Stomach smooth muscle (tissue), 2 donors: Measurements from ENCODE around the gene CACNA1A.
"Not testable (repeated sequence)": the region's sequence is repeated elsewhere in the genome, so short reads cannot be mapped to it uniquely, and the experiment has no call there.

Experiments
- H3K27ac ChIP-seq: one replicate; pipeline ENCODE4 v1.7.0; 2013; ENCODE audit warnings: mild to moderate bottlenecking, low read length, inconsistent platforms
- H3K27me3 ChIP-seq, 2 donors: one replicate each; pipeline ENCODE4 v1.7.0; 2013; ENCODE audit warnings: low read length in 2 of 2; ENCODE audit not compliant: insufficient read depth in 2 of 2, control insufficient read depth in 1 of 2
- H3K36me3 ChIP-seq, 2 donors: one replicate each; pipeline ENCODE4 v1.7.0; 2013; ENCODE audit warnings: low read length in 2 of 2; ENCODE audit not compliant: control insufficient read depth in 2 of 2, insufficient read depth in 2 of 2
- H3K4me1 ChIP-seq: one replicate; pipeline ENCODE4 v1.7.0; 2013; ENCODE audit warnings: low read length; ENCODE audit not compliant: control insufficient read depth, insufficient read depth
- H3K4me3 ChIP-seq, 2 donors: one replicate each; pipeline ENCODE4 v1.7.0; 2013; ENCODE audit warnings: low read length in 2 of 2
- H3K9ac ChIP-seq, 2 donors: one replicate each; pipeline ENCODE4 v1.7.0; 2013; ENCODE audit warnings: low read length in 2 of 2, mild to moderate bottlenecking in 1 of 2
- H3K9me3 ChIP-seq, 2 donors: one replicate each; pipeline ENCODE4 v1.7.0; 2013; ENCODE audit warnings: low read length in 2 of 2; ENCODE audit not compliant: control insufficient read depth in 2 of 2
- donor health status: healthy.
- donor health status: Pancreatic carcinoma.

CACNA1A gene

GRCh38 chr19:13256398-13256797, 249.9 kb downstream of the CACNA1A start:
- H3K27ac ChIP-seq, H3K36me3 ChIP-seq, H3K9me3 ChIP-seq, H3K4me1 ChIP-seq, H3K4me3 ChIP-seq, H3K9ac ChIP-seq, H3K27me3 ChIP-seq: not testable (repeated sequence)

DNA sequence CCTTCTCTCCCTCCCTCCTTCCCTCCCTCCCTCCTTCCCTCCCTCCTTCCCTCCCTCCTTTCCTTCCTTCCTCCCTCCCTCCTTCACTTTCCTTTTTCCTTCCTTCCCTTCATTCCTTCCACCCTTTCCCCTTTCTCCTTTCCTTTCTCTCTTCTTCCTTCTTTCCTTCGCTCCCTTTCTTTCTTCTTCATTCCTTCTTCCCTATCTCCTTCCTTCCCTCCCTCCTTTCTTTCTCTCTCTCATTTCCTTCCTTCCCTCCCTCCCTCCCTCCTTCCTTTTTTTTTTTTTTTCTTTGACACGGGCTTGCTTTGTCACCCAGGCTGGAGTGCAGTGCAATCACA, 250.6 kb downstream of the CACNA1A start:
- no peaks in the 10 kb centered on the region for H3K4me1 ChIP-seq
- no peak overlapping the region for H3K27ac ChIP-seq
- no peaks in the 10 kb centered on the region for H3K36me3 ChIP-seq
- peaks cover 0 to 9% of the 10 kb centered on the region in 2 donors for H3K27me3 ChIP-seq
- no peak overlapping the region for H3K9ac ChIP-seq
- peaks cover 0 to 4% of the 10 kb centered on the region in 2 donors for H3K9me3 ChIP-seq
- H3K4me3 ChIP-seq = no peak overlapping the region

DNA sequence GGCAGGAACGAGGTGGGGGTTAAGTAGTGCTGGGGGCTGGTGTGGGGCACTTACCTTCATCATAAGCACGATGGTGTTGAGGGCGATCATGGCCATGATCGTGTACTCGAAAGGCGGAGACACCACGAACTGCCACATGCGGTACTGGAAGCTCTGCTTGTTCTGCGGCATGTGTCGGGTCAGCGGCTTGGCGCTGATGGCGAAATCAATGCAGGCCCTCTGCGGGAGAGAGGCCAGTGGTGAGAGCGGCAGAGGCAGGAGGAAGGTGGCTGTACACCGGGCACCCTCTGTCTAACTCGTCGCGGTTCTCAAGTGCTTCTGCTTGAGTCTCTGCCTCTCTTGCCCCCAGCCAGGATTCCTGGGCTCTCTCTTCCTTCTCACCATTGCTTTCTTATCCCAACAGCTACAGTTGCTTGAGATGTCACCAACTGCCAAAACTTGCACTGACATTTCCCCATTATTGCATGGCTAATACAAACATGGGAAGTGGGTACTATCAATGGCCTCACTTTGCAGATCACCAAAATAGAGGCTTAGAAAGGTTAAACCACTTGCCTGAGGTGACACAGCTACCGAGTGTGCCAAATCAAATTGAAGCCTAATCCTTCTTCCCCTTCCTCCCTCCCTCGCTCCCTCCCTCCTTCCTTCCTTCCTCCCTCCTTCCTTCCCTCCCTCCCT, 251.1 kb downstream of the CACNA1A start:
- Histone ChIP-seq H3K27me3 (peaks cover 0 to 9% of the 10 kb centered on the region in 2 donors), H3K4me3 (no peak overlapping the region), H3K9ac (no peak overlapping the region), H3K27ac (no peak overlapping the region), H3K4me1 (no peaks in the 10 kb centered on the region), H3K36me3 (no peaks in the 10 kb centered on the region), H3K9me3 (peaks cover 0 to 4% of the 10 kb centered on the region in 2 donors)

- H3K9me3 ChIP-seq = peaks cover 0 to 4% of the 10 kb centered on the region in 2 donors
- no peak overlapping the region for H3K27ac ChIP-seq
- no peak overlapping the region for H3K9ac ChIP-seq
- H3K4me3 ChIP-seq = no peak overlapping the region
- no peaks in the 10 kb centered on the region for H3K4me1 ChIP-seq
- no peaks in the 10 kb centered on the region for H3K36me3 ChIP-seq
- H3K27me3 ChIP-seq = peaks cover 0 to 4% of the 10 kb centered on the region in 2 donors
Observed at GRCh38 chr19:13252569-13253335, 253.5 kb downstream of the CACNA1A start.

- Histone ChIP-seq H3K9me3 (peaks cover 0 to 3% of the 10 kb centered on the region in 2 donors), H3K4me3 (no peak overlapping the region), H3K9ac (no peak overlapping the region), H3K27ac (no peak overlapping the region), H3K4me1 (no peaks in the 10 kb centered on the region), H3K27me3 (peaks cover 0 to 4% of the 10 kb centered on the region in 2 donors), H3K36me3 (no peaks in the 10 kb centered on the region)
Observed at GRCh38 chr19:13244920-13245319, 261.4 kb downstream of the CACNA1A start.

DNA sequence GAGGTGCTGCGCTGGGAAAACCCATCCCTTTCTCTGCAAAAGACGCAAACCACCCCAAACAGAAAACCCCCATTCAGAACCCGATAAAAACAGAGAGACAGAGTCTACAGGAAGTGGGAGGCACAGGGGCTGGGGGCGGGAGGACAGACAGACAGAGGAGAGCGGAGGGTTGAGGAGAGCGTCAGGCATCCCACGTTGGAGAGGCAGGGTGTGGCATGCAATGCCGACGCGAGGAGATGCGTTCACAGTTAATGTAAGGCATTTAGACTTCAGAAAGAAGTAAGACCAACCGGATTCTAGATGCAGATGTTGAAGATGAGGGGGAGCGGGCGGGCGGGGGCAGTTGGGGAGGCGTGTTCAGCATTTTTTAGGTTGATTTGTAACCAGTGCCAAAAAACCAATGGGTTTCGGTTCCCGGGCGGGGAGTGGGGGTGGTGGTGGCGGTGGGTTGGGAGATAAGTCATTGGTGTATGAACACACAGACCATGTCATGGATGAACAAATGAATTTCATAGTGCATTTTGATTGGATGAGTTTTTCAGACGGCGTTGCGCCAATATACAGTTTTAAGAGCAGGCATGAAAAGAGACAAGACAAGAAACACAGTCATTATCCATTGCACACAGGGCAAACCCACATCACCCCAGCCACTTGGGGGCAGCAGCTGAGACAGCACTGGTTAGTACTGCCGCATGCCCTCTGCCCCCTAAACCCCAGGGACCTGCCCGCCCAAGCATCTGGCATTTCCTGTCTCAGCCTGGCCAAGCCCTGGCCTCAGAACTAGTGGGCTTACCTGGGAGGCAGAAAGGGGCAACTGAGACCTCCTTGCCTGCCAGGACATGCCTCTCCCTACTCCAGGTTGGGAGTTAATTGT, 264.8 kb downstream of the CACNA1A start:
- no peaks in the 10 kb centered on the region for H3K4me1 ChIP-seq
- no peak overlapping the region for H3K4me3 ChIP-seq
- peaks cover 0 to 14% of the 10 kb centered on the region in 2 donors for H3K27me3 ChIP-seq
- H3K36me3 ChIP-seq = no peaks in the 10 kb centered on the region
- peaks cover 0 to 3% of the 10 kb centered on the region in 2 donors for H3K9me3 ChIP-seq
- no peak overlapping the region for H3K27ac ChIP-seq
- no peak overlapping the region for H3K9ac ChIP-seq

- Histone ChIP-seq H3K27ac (no peak overlapping the region), H3K27me3 (peaks cover 0 to 14% of the 10 kb centered on the region in 2 donors), H3K4me1 (no peaks in the 10 kb centered on the region), H3K36me3 (no peaks in the 10 kb centered on the region), H3K9me3 (peaks cover 0 to 8% of the 10 kb centered on the region in 2 donors), H3K4me3 (no peak overlapping the region), H3K9ac (no peak overlapping the region)
Observed at GRCh38 chr19:13240312-13241022, 265.8 kb downstream of the CACNA1A start.

- no peak overlapping the region for H3K4me3 ChIP-seq
- no peak overlapping the region for H3K9ac ChIP-seq
- H3K4me1 ChIP-seq = peaks cover 2% of the 10 kb centered on the region
- peaks cover 0 to 14% of the 10 kb centered on the region in 2 donors for H3K27me3 ChIP-seq
- H3K27ac ChIP-seq = no peak overlapping the region
- H3K36me3 ChIP-seq = no peaks in the 10 kb centered on the region
- H3K9me3 ChIP-seq = peaks cover 0 to 14% of the 10 kb centered on the region in 2 donors
Observed at GRCh38 chr19:13238891-13239534, 267.3 kb downstream of the CACNA1A start.

GRCh38 chr19:13234518-13234917, 271.8 kb downstream of the CACNA1A start:
- Histone ChIP-seq H3K4me1 (peaks cover 2% of the 10 kb centered on the region), H3K9me3 (peaks cover 0 to 14% of the 10 kb centered on the region in 2 donors), H3K27ac (no peak overlapping the region), H3K9ac (no peak overlapping the region), H3K4me3 (no peak overlapping the region), H3K27me3 (peaks cover 0 to 18% of the 10 kb centered on the region in 2 donors), H3K36me3 (no peaks in the 10 kb centered on the region)

DNA sequence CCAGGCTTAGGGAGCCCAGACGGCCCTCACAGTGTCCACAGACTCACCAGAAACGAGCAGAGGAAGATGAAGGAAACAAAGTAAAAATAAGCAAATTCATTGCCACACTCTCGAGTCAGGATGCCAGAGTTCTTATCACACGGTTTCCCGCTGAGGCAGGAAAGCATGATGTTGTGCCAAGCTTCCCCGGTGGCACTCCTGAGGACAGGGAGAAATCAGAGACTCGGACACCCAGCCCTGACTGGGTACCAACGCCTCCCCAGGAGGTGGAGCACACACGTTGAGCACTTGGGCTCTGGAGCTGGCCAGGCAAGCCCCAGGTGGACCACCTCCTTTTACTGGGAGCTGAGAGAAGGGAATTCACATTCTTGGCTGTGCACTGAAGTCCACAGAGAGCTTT, 274.6 kb downstream of the CACNA1A start:
- Histone ChIP-seq H3K27me3 (peaks cover 2 to 10% of the 10 kb centered on the region in 2 donors), H3K36me3 (no peaks in the 10 kb centered on the region), H3K9ac (no peak overlapping the region), H3K4me3 (no peak overlapping the region), H3K4me1 (peaks cover 2% of the 10 kb centered on the region), H3K27ac (no peak overlapping the region), H3K9me3 (peaks cover 0 to 14% of the 10 kb centered on the region in 2 donors)
